Keratinocyte (primary cell): ENCODE data around the gene GRIA1. TPM values are rescaled to one million over a fixed set of nuclear protein-coding genes. Genes with fewer than 3 reads are reported as not detected.

Source experiments
- DNase-seq: peaks from one replicate; pipeline ENCODE4 v3.0.0-alpha.2; 2011; ENCODE audit warnings: low read depth, missing footprints, low spot score
- FAIRE-seq: peaks from 2 replicates; lab custom pipeline; 2011; peaks lifted over from hg19 to GRCh38; lab: Jason Lieb, UNC
- H2AFZ ChIP-seq: 2 replicates; pipeline ENCODE4 v1.6.0; 2012; ENCODE audit warnings: low read length, control low read depth, inconsistent platforms; ENCODE audit not compliant: control insufficient read depth
- H3K27ac ChIP-seq: 2 replicates; pipeline ENCODE4 v1.5.1; 2011; ENCODE audit warnings: low read length; ENCODE audit not compliant: control insufficient read depth, insufficient read depth
- H3K27me3 ChIP-seq: 3 replicates; pipeline ENCODE4 v1.6.0; 2011; ENCODE audit warnings: low read length; ENCODE audit not compliant: control insufficient read depth, insufficient read depth; ENCODE audit errors: extremely low read depth
- H3K36me3 ChIP-seq, 2 experiments: 2 replicates in 1 of 2; 3 replicates in 1 of 2; pipeline ENCODE4 v1.5.1; 2011; ENCODE audit warnings: low read length in 2 of 2, mild to moderate bottlenecking in 1 of 2; ENCODE audit not compliant: control insufficient read depth in 2 of 2, insufficient read depth in 2 of 2; ENCODE audit errors: extremely low read depth in 1 of 2
- H3K4me1 ChIP-seq: 3 replicates; pipeline ENCODE4 v1.5.1; 2011; ENCODE audit warnings: low read length; ENCODE audit not compliant: control insufficient read depth, insufficient read depth; ENCODE audit errors: extremely low read depth
- H3K4me2 ChIP-seq: 3 replicates; pipeline ENCODE4 v1.6.0; 2011; ENCODE audit warnings: low read depth, low read length; ENCODE audit not compliant: control insufficient read depth, insufficient read depth; ENCODE audit errors: extremely low read depth
- H3K4me3 ChIP-seq, 3 experiments: fragments of 200-600 bp in 1 of 3; sonication (generic) in 1 of 3; 2 replicates in 2 of 3; 3 replicates in 1 of 3; pipeline ENCODE4 v1.5.1; 2011 to 2016; ENCODE audit warnings: low read length in 3 of 3, mild to moderate bottlenecking in 3 of 3, control low read depth in 2 of 3, inconsistent platforms in 1 of 3, low read depth in 1 of 3, mixed read lengths in 1 of 3, mixed run types in 1 of 3, moderate library complexity in 1 of 3; ENCODE audit not compliant: control insufficient read depth in 2 of 3, insufficient read depth in 2 of 3; ENCODE audit errors: extremely low read depth in 1 of 3
- H3K79me2 ChIP-seq: 2 replicates; pipeline ENCODE4 v1.6.0; 2012; ENCODE audit warnings: low read length; ENCODE audit not compliant: control insufficient read depth, insufficient read depth
- H3K9ac ChIP-seq: 3 replicates; pipeline ENCODE4 v1.6.0; 2011; ENCODE audit warnings: low read length; ENCODE audit not compliant: control insufficient read depth, insufficient read depth; ENCODE audit errors: extremely low read depth
- H3K9me1 ChIP-seq: 3 replicates; pipeline ENCODE4 v1.6.0; 2011; ENCODE audit warnings: low read length; ENCODE audit not compliant: control insufficient read depth, insufficient read depth; ENCODE audit errors: extremely low read depth
- H3K9me3 ChIP-seq: 2 replicates; pipeline ENCODE4 v1.5.1; 2012; ENCODE audit warnings: low read depth, low read length; ENCODE audit not compliant: control insufficient read depth
- H4K20me1 ChIP-seq: 3 replicates; pipeline ENCODE4 v1.6.0; 2011; ENCODE audit warnings: low read length; ENCODE audit not compliant: control insufficient read depth, insufficient read depth; ENCODE audit errors: extremely low read depth
- CTCF ChIP-seq, 3 experiments: IDR thresholded peaks in 1 of 3; conservative IDR thresholded peaks in 1 of 3; optimal IDR thresholded peaks in 1 of 3; 2 replicates in 2 of 3; 3 replicates in 1 of 3; pipeline versions ENCODE3 to v1.5.1; 2011; ENCODE audit warnings: low read length in 3 of 3, mild to moderate bottlenecking in 3 of 3, moderate library complexity in 2 of 3, control low read depth in 1 of 3, inconsistent platforms in 1 of 3; ENCODE audit not compliant: insufficient read depth in 2 of 3; ENCODE audit errors: extremely low read depth in 1 of 3
- EZH2 ChIP-seq: IDR thresholded peaks from one replicate; pipeline ENCODE4 v1.6.1; 2012; ENCODE audit warnings: inconsistent platforms, mild to moderate bottlenecking, low read length, moderate library complexity
- dilution Hi-C: fragments of 300-500 bp; cut with MboI; formaldehyde crosslinking; loops from one replicate; pipeline ENCODE4 v1.7.0; 2020; ENCODE audit warnings: low sequenced_read_pairs; ENCODE audit not compliant: extremely low pct_ligation_motif_present
- polyA plus RNA-seq, 5 experiments: library from polyadenylated mRNA; depleted of rRNA in 3 of 5; stranded (reverse) in 3 of 5; stranded (forward) in 1 of 5; unstranded in 1 of 5; fragments of >200 nt; gene quantifications; 1 replicate in 1 of 5; 2 replicates in 3 of 5; 3 replicates in 1 of 5; pipeline versions ENCODE4 v1.2.1 to v1.2.3, GENCODE V29; 2011 to 2012; ENCODE audit warnings: missing spikeins in 2 of 5, low read depth in 1 of 5, low replicate concordance in 1 of 5

Gene GRIA1
- polyA plus RNA-seq, 1 donor (not counting 4 experiments of a cell fraction or from before 2014, with no cell fraction given) = not detected

DNA sequence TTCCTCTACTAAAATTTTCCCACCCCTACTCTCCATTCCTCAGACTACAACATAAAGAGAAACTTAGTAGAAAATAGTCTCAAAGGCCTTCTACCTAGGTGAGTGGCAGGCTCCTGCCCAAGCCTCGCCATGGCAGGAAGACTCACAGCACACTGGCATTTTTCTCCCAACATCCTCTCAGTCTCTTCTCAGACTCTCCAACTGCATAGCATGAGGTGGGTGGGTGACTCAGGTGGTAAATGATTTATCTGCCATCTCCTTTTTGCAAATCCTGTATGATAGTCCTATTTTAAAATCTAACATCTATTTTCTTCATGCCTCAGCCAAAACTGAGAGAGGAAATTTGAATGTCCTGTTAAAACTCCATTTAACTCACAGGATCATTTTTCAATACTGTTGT is 33.5 kb upstream of the GRIA1 start:
- H3K79me2 ChIP-seq = no peaks in the 10 kb centered on the region
- H3K27ac ChIP-seq = no peak overlapping the region
- no peak overlapping the region for H3K4me3 ChIP-seq
- H3K36me3 ChIP-seq = no peaks in the 10 kb centered on the region
- DNase-seq (no peak), FAIRE-seq (no peak)
- H3K9me1 ChIP-seq = no peaks in the 10 kb centered on the region
- dilution Hi-C loops = no loop called here
- no peak overlapping the region for H3K9ac ChIP-seq
- no peaks in the 10 kb centered on the region for H3K4me1 ChIP-seq
- no peak overlapping the region for H2AFZ ChIP-seq
- TF ChIP-seq CTCF (optimal IDR thresholded peaks at IDR 0.05 in 1 of 3, IDR thresholded peaks at IDR 0.05 in 1 of 3, conservative IDR thresholded peaks at IDR 0.05 in 1 of 3; ENCODE audit: extremely low read depth in 1 of 3, insufficient read depth in 2 of 3, low read length in 3 of 3) (no peak), EZH2 (no peak)
- no peaks in the 10 kb centered on the region for H3K27me3 ChIP-seq
- no peaks in the 10 kb centered on the region for H3K9me3 ChIP-seq
- no peaks in the 10 kb centered on the region for H4K20me1 ChIP-seq
- H3K4me2 ChIP-seq = no peak overlapping the region

- dilution Hi-C loops = no loop called here
- no peak for FAIRE-seq
These were observed 32.2 kb upstream of the GRIA1 start for GRCh38 chr5:153458268-153458667.

More at GRCh38 chr5:153458268-153458667, 32.2 kb upstream of the GRIA1 start:
- Histone ChIP-seq H4K20me1 (no peaks in the 10 kb centered on the region), H3K9ac (no peak overlapping the region), H3K27me3 (no peaks in the 10 kb centered on the region), H2AFZ (no peak overlapping the region), H3K4me2 (no peak overlapping the region), H3K9me3 (no peaks in the 10 kb centered on the region), H3K4me3 (no peak overlapping the region), H3K27ac (no peak overlapping the region), H3K36me3 (no peaks in the 10 kb centered on the region), H3K79me2 (no peaks in the 10 kb centered on the region), H3K9me1 (no peaks in the 10 kb centered on the region), H3K4me1 (no peaks in the 10 kb centered on the region)
- TF ChIP-seq CTCF (optimal IDR thresholded peaks at IDR 0.05 in 1 of 3, IDR thresholded peaks at IDR 0.05 in 1 of 3, conservative IDR thresholded peaks at IDR 0.05 in 1 of 3; ENCODE audit: extremely low read depth in 1 of 3, insufficient read depth in 2 of 3, low read length in 3 of 3) (no peak), EZH2 (no peak)
- DNase-seq = no peak
